LoVo (cell line): ENCODE measurements around the gene FAM200A.
"Not testable (repeated sequence)": the region's sequence is repeated elsewhere in the genome, so short reads cannot be mapped to it uniquely, and the experiment has no call there.

Experiments used
- DNase-seq: peaks from one replicate; pipeline ENCODE4 v3.0.0-alpha.2; 2016; ENCODE audit warnings: low spot score

FAM200A gene

DNA sequence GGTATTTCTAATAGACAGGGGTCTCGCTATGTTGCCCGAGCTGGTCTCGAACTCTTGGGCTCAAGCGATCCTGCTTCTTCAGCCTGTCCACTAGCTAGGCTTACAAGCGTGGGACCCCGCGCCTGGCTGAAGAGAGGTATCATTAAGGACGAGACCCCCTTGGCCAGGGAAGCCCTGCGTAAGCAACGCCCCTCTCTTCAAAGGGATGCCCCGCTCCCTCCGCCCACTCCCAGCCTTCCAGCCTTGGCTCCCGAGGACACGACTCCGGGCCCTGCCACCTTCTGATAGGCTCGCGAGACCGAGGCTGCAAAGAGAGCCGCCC lies 47.7 kb downstream of the FAM200A start:
- DNase-seq = no peak

DNA sequence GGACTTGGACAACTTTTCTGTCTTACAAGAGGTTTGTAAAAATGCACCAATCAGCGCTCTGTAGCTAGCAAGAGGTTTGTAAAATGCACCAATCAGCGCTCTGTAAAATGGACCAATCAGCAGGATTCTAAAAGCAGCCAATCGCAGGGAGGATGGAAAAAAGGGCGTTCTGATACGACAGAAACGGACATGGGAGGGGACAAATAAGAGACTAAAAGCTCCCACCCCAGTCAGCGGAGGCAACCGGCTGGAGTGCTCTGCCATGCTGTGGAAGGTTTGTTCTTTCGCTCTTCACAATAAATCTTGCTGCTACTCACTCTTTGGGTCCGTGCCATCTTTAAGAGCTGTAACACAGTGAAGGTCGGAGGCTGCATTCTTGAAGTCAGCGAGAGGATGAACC lies 50.7 kb downstream of the FAM200A start:
- DNase-seq = not testable (repeated sequence)

DNA sequence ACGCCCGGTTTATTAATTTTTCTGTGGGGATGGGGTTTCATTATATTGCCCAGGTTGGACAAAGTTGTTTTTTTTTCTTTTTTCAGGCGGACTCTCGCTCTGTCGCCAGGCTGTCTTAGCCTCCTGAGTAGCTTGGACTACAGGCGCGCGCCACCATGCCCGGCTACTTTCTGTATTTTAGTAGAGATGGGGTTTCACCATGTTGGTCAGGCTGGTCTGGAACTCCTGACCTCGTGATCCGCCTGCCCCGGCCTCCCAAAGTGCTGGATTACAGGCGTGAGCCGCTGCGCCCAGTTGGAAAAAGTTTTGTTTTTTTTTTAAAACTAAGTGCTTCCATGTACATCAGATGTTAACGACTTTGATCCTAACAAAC lies 51.3 kb downstream of the FAM200A start:
- DNase-seq = no peak

DNA sequence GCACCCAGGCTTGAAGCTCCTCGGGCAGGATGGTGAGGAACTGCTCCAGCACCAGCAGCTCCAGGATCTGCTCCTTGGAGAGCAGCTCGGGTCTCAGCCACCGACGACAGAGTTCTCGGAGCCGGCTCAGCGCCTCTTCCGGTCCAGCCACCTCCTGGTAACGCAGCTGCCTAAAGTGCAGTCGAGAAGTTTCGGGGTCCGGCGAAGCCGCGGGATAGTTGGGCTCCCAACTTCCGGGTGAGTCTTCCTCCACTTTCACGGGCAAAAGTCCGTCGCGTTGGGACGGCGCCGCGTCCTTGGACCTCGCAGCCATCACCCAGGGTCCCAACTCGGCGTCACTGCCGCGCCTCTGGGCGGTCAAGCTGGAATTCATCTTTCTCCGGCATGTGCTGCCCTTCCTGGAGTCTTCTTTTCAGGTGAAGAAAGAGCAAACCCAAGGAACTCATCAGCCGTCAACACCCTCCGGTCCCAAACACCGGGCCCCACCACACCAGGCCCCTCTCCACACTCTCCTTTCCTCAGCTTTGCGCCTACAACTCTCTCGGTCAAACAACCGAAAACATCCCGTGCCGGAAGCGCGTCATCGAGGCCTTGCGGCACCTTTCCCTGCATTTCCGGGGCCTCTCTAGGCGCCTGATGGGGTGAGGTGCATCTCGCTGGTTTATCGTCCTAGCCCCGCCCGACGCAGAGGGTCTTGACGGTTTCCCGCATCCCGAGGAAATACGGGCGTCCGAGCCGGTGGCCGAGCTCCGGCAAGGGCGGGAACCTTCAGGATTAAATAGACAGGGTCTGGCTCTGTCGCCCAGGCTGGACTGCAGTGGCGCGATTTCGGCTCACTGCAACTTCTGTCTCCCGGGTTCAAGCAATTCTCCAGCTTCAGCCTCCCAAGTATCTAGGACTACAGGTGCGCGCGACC lies 51.9 kb downstream of the FAM200A start, which contains the start of gene ZNF394:
Gene ZNF394, minus strand, starts transcription at position 561 of the 916 bp plus-strand sequence. Its CDS starts 188 bp downstream, at position 373.
- peak; percentile 93 for DNase-seq

DNA sequence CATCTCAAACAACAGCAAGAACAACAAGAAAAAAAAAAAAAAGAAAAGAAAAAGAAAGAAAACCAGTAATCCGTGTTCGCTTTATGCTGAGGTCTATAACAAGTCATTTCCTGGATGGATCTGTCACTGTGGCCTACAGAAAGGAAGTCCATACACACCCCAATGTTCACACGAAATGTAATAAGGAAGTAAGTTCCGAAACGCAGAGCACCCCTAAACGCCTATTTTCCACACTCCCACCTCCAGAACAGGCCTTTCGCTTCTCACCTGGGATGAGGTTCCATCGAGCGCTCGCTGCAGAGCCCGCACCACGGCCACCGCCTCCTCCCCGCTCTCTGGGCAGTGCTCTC lies 52.6 kb downstream of the FAM200A start:
- DNase-seq = no peak

DNA sequence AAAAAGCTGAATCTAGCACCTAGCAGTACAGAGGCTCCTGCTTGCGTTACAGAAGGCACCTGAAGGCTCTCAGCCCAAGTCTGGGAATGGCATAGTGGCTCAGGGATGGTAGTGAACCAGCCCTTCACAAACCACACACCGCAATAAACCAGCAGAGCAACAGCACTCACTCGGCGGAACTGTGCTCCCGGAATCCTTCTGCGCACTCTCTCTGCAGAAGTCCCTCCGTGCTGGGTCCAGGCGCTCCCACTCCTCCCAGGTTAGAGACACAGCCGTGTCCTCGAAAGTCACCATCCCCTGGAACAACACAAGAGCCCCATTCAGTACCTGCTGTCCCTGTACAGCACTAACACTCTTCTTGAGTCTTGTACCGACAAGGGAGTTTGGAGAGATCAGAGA lies 53.4 kb downstream of the FAM200A start:
- no peak for DNase-seq

DNA sequence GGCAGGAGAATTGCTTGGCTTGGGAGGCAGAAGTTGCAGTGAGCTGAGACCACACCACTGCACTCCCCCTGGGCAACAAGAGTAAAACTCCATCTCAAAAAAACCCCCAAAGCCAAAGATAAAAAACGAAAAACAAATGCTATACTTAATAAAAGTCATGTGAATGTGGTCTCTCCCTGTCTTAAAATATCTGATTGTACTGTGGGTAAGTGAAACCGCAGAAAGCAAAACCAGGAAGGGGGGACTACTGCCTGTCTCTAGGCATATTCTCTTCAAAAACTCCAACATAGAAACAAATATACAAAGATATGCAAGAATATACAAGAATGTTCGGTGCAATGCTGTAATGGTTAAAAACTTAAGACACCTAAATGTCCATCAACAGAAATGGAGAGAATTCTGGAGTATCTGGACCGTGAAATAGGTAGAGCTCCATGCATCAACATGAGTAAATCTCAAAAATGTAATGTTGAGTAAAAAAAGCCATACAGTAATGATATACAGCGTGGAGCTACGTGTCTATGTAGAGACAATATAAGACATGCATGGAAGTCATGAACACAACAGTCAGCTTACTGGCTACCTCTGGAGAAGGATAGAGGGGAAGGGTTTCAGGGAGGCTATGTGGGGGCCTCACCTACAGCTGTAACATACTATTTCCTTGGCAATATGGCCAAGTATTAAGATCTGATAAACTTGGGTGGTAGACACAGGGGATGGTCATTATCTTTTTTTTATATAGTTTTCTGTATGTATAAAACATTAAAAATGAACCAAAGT lies 54.0 kb downstream of the FAM200A start:
- no peak for DNase-seq
